ENCODE data around the gene FAM9C.
"Not testable (repeated sequence)": the region's sequence is repeated elsewhere in the genome, so short reads cannot be mapped to it uniquely, and the experiment has no call there.

Gene FAM9C

GRCh38 chrX:13036896-13037295, 7.5 kb downstream of the FAM9C start:
- DNase-seq, result no peak

- no peak for DNase-seq
These were observed 11.2 kb downstream of the FAM9C start for GRCh38 chrX:13033193-13033592.

GRCh38 chrX:13029887-13030771, 14.3 kb downstream of the FAM9C start:
- no peak for DNase-seq

- DNase-seq, result no peak
These were observed 14.9 kb downstream of the FAM9C start for GRCh38 chrX:13029637-13029886.

GRCh38 chrX:13028871-13029636, 15.4 kb downstream of the FAM9C start:
- no peak for DNase-seq

GRCh38 chrX:13026877-13027652, 17.4 kb downstream of the FAM9C start:
- DNase-seq, result no peak

- no peak for DNase-seq
These were observed 19.4 kb downstream of the FAM9C start for GRCh38 chrX:13024986-13025385.

GRCh38 chrX:13023979-13024378, 20.4 kb downstream of the FAM9C start:
- no peak for DNase-seq

GRCh38 chrX:13023567-13023966, 20.9 kb downstream of the FAM9C start:
- DNase-seq, result no peak

- no peak for DNase-seq
These were observed 21.5 kb downstream of the FAM9C start for GRCh38 chrX:13022926-13023325.

GRCh38 chrX:13016731-13017130, 27.7 kb downstream of the FAM9C start:
- not testable (repeated sequence) for DNase-seq

- DNase-seq, result no peak
These were observed 28.7 kb downstream of the FAM9C start for GRCh38 chrX:13015536-13016236.

- no peak for DNase-seq
These were observed 30.0 kb downstream of the FAM9C start for GRCh38 chrX:13014111-13015096.

GRCh38 chrX:13013363-13014110, 30.9 kb downstream of the FAM9C start:
- peak; percentile 85 for DNase-seq

- no peak for DNase-seq
These were observed 33.9 kb downstream of the FAM9C start for GRCh38 chrX:13010546-13010945.

GRCh38 chrX:13009844-13010243, 34.6 kb downstream of the FAM9C start:
- no peak for DNase-seq

- no peak for DNase-seq
These were observed 35.1 kb downstream of the FAM9C start for GRCh38 chrX:13009273-13009672.

GRCh38 chrX:13008851-13009250, 35.6 kb downstream of the FAM9C start:
- no peak for DNase-seq

- DNase-seq, result no peak
These were observed 36.3 kb downstream of the FAM9C start for GRCh38 chrX:13008189-13008533.

GRCh38 chrX:13007519-13008188, 36.8 kb downstream of the FAM9C start:
- DNase-seq, result no peak
